HUES6 (cell line): ENCODE results near the gene BRF1.

Source experiments
- H3K27ac ChIP-seq: 2 replicates; pipeline ENCODE4 v1.7.0; 2013; ENCODE audit warnings: low read depth, mild to moderate bottlenecking, low read length, inconsistent platforms
- H3K27me3 ChIP-seq: 2 replicates; pipeline ENCODE4 v1.6.1; 2013; ENCODE audit warnings: low read length; ENCODE audit not compliant: control insufficient read depth, insufficient read depth
- H3K36me3 ChIP-seq: 2 replicates; pipeline ENCODE4 v1.6.1; 2013; ENCODE audit warnings: low read length; ENCODE audit not compliant: control insufficient read depth, insufficient read depth
- H3K4me1 ChIP-seq: 2 replicates; pipeline ENCODE4 v1.6.1; 2013; ENCODE audit warnings: low read length; ENCODE audit not compliant: control insufficient read depth, insufficient read depth
- H3K4me3 ChIP-seq: 2 replicates; pipeline ENCODE4 v1.5.1; 2013; ENCODE audit warnings: low read depth, low read length
- H3K9ac ChIP-seq: one replicate; pipeline ENCODE4 v1.6.1; 2013; ENCODE audit warnings: mild to moderate bottlenecking, low read length
- H3K9me3 ChIP-seq: 2 replicates; pipeline ENCODE4 v1.6.1; 2013; ENCODE audit warnings: low read depth, low read length; ENCODE audit not compliant: control insufficient read depth, insufficient read depth

BRF1 gene

DNA sequence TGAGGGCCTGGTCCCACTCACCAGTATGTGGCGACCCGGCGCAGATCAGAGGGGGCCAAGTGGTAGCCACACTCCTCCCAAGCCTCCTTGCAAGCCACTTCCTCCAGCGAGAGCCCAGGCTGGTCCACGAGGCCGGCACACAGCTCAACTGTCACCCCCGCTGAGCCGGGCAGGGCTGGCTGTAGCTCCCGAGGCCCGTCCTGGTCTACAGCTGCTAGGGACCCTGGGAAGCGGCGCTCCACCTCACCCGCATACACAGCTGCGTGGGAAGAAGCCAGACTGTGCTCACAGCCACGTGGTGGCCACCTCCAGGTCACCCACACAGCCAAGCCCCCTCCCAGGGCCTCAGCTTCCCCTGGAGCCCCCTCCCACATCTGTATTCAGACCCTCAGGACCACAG lies 124.3 kb downstream of the BRF1 start:
- H3K27me3 ChIP-seq = peaks cover 12% of the 10 kb centered on the region
- no peak overlapping the region for H3K4me3 ChIP-seq
- H3K9me3 ChIP-seq = no peaks in the 10 kb centered on the region
- H3K4me1 ChIP-seq = 0 out of 2 replicates have a peak, but pooled peaks cover 3% of the 10 kb centered on the region
- H3K9ac ChIP-seq = no peak overlapping the region
- H3K36me3 ChIP-seq = 0 out of 2 replicates have a peak, but pooled peaks cover 3% of the 10 kb centered on the region
- H3K27ac ChIP-seq = no peak overlapping the region

DNA sequence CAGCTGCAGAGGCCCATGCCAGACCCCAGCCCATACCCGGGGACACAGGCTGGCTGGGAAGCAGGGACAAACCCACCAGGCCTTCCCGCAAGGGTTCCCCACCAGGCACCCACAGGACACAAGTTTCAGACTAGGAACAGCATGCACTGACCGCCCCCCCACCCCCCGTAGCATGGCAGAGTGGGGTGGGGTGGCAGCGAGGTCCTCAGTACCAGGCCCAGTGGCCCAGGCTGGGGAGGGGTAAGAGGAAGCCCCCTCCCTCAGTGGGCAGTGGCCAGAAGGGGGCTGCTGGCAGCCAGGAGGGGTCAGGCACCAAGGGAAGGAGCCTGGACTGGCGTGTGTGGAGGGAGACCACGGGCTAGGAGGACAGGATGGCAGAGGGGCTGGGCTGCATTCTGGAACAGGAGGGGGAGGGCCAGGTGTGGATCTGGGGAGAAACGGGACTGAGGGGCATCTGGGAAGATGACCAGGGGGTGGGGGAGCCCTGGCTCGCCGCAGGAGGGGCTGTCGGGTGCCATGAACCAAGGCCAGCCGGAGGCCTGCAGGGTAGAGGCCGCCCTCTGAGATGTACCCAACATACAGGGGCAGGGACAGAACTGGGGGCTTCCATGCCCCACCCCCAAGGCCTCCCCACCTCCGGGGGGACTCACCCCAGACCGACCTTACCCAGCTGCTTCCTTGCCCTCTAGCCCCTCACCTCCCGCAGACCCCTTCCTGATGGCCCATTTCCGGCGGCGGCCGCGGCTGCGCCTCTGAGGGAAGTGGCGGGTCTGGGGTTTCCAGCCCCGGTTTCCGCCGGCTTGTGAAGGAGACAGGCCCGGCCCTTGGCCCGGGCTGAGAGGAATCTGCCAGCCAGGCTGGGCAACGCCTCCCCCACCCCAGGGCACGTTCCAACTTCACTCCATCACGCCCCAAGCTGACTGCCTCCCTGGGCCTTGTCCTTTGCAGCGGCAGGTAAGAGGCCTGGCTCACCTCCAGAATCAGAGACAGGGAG lies 126.6 kb downstream of the BRF1 start:
- Histone ChIP-seq H3K4me3 (no peak overlapping the region), H3K27ac (no peak overlapping the region), H3K9ac (no peak overlapping the region), H3K36me3 (0 out of 2 replicates have a peak, but pooled peaks cover 3% of the 10 kb centered on the region), H3K4me1 (peaks cover 19% of the 10 kb centered on the region), H3K9me3 (no peaks in the 10 kb centered on the region), H3K27me3 (peaks cover 8% of the 10 kb centered on the region)

DNA sequence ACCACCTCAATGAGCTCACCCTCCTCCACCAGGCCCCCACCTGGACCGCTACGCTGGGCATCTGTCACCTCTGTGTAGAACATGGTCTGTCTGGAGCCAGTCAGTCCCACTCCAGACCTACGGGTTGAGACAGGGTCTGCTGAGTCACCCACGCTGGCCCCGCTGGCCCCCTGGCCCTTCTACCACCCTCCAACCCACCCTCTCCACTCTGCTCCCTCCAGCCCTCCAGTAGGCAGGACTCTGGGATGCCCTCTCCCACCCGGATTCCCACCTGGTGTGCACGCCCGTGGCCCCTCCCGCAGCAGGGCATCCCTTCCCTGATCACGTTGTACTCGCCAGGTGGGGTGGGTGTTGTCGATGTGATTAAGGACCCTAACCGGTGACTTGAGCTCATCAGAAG lies 127.7 kb downstream of the BRF1 start:
- peaks cover 19% of the 10 kb centered on the region for H3K4me1 ChIP-seq
- H3K9me3 ChIP-seq = no peaks in the 10 kb centered on the region
- no peak overlapping the region for H3K9ac ChIP-seq
- no peak overlapping the region for H3K27ac ChIP-seq
- peaks cover 8% of the 10 kb centered on the region for H3K27me3 ChIP-seq
- H3K4me3 ChIP-seq = no peak overlapping the region
- 0 out of 2 replicates have a peak, but pooled peaks cover 3% of the 10 kb centered on the region for H3K36me3 ChIP-seq

DNA sequence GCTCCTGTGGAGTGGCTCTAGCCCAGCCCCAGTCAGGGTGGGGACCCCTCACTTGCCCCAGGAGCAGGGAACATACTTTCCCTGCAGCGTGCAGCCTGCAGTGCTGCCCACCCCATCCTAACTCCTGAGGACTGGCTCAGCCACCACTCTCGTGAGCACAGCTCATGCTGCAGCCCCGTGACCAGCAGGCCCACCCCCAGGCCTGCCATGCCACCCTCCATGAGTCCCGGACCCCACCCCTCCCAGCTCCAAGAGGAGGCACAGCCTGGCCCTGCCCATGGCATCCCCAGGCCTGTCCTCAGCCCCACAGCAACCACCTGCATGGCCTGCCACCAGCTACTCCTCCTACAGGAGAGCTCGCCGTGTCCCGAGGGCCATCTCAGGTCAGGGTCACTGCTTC lies 128.3 kb downstream of the BRF1 start:
- peaks cover 13% of the 10 kb centered on the region for H3K27me3 ChIP-seq
- H3K4me3 ChIP-seq = no peak overlapping the region
- H3K36me3 ChIP-seq = 0 out of 2 replicates have a peak, but pooled peaks cover 3% of the 10 kb centered on the region
- H3K4me1 ChIP-seq = peaks cover 19% of the 10 kb centered on the region
- no peaks in the 10 kb centered on the region for H3K9me3 ChIP-seq
- no peak overlapping the region for H3K27ac ChIP-seq
- H3K9ac ChIP-seq = no peak overlapping the region

DNA sequence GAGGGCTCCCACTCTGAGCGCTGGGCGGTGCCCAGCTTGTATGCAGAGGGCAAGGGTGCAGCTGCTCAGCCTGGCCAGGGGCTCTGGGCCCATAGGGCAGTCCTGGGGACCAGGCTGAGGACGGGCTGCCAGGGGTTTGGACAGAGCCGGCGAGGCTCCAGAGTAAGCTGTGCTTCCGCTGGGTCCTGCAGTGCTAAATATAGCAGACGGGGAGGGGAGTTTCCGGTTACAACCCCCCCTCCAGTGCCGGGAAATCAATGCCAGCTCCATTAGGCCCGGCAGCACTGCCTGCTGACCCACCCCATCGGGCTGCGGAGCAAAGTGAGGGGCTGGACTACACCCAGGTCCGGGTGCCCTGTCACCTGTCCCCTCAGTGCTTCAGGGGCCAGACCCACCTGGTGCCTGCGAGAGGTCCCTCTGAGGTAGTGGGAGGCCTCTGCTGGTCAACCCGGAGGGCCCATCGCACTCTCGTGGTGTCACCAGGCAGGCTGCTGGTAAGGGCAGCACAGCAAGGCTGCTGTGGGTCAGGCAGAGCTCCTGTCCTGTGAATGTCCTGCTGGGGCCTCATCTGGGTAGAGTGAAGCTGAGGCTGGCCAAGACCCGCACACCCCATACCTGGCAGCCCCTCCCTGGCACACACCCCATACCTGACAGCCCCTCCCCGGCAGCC lies 129.7 kb downstream of the BRF1 start:
- Histone ChIP-seq H3K36me3 (0 out of 2 replicates have a peak, but pooled peaks cover under 1% of the 10 kb centered on the region), H3K4me1 (peaks cover 19% of the 10 kb centered on the region), H3K27ac (no peak overlapping the region), H3K9me3 (no peaks in the 10 kb centered on the region), H3K9ac (no peak overlapping the region), H3K27me3 (peaks cover 25% of the 10 kb centered on the region), H3K4me3 (no peak overlapping the region)

DNA sequence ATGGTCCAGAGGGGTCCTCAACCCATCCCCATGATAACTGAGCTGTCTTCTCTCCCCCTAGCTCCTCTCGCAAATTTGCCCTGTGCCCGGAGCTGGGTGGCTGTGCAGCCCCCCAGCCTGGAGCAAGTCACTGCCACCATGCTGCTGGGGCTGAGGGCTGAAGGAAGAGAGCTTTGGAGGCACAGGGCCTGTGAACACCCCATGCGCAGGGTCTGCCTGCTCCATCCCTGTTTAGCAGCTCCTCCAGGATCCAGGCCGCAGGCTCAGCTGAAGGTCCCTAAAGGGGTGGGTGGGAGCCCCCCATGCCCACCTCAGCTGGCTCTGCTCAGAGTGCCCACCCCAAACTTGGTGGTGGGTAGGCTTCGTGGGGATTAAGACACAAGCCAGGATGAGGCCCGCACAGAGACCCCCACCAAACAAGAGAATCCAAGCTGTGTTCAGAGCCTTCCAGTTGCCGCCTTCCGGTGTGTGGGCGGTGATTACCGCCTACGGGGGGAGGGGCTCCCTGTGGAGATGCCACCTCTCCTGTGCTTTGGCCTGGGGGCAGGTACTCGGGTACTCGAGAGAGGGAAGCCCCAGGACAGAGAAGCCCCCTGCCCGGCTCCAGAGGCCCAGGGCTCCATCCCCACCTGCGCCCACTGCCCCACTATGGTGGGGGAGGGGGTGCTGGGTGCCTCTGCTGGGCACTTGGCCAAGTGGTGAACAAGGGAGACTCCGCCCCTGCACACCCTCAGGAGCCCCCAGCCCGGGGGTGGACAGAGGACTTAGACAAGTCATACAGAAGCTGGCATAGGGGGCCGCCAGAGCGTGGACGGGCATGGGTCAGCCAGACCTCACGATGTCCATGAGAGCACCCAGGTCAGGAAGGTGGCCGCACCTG lies 130.8 kb downstream of the BRF1 start:
- Histone ChIP-seq H3K36me3 (no peaks in the 10 kb centered on the region), H3K4me1 (peaks cover 29% of the 10 kb centered on the region), H3K27me3 (peaks cover 29% of the 10 kb centered on the region), H3K9me3 (no peaks in the 10 kb centered on the region), H3K9ac (no peak overlapping the region), H3K27ac (no peak overlapping the region), H3K4me3 (no peak overlapping the region)

DNA sequence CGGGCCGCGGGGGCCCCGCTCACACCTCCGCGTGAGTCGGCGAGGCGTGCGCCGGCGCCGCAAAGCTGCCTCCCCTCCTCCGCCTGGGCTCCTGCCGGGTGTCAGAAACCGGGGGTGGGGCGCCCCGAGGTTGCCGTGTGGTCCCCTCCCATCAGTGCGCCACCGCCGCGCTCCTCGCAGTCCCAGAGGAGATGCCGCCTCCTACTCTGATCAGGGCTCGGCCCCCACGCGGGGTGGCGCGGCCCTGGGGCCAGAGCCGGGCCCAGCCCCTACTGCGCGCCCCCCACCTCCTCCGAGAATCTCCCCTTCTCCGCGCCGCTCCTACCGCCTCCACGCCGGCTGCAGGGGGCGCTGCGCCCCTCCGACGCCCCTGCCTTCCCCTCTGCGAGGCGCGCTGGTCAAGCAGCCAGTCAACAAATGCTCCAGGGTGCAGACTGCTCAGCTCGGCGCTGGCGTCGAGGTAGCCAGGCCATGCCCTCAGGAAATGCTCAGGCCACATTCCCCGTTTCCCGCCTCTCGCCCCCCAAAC lies 131.8 kb downstream of the BRF1 start:
- Histone ChIP-seq H3K4me3 (peak overlapping the region; percentile 60), H3K9ac (no peak overlapping the region), H3K36me3 (no peaks in the 10 kb centered on the region), H3K4me1 (peaks cover 33% of the 10 kb centered on the region), H3K27ac (no peak overlapping the region), H3K27me3 (peaks cover 29% of the 10 kb centered on the region), H3K9me3 (no peaks in the 10 kb centered on the region)

DNA sequence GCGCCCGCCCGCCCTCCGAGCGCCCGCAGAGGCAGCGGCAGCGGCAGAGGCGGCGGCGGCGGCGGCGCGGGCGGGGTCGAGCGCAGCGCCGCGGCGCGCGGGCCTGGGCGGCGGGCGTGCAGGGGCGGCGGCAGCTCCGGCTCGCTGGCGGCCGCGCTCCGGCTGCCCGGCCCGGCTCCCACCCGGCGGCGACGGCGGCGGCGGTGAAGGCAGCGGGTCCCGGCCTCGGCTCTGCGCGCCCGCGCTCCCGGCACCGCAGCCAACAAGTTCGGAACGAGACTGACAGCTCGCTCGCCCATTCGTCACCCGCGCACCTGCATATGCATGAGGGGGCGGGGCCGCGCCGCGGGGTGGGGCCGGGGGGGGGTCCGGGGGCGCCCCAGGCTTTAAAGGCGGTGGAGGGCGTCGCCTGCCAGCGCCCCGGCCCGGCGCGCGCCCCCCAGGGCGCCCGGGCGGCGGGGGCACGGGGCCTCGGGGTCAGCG lies 132.3 kb downstream of the BRF1 start, which contains the start of gene JAG2:
Gene JAG2, minus strand, starts transcription at position 281 of the 483 bp plus-strand sequence. CDS start 356 bp downstream, outside the sequence.
- Histone ChIP-seq H3K27ac (no peak within 1 kb of the TSS), H3K4me3 (peak within 1 kb of the TSS; percentile 65), H3K4me1 (peaks cover 33% of the 10 kb centered on the region), H3K9me3 (no peaks in the 10 kb centered on the region), H3K36me3 (no peaks in the 10 kb centered on the region), H3K9ac (peak within 1 kb of the TSS; percentile 23), H3K27me3 (peaks cover 29% of the 10 kb centered on the region)

DNA sequence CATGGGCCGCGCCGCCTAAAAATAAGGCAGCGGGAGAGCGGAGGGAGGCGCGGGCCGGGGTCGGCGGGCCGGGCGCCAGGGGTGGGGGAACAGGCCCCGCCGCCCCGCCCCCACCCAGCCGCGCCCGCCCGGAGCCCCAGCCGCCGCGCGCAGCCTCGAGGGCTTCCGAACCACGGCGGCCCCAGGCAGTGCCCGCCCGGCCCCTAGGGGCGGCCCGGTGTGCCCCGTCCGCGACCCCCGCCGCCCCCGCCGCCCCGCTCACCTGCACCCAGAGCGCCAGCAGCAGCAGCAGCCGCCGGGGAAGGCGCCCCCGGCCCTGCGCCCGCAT lies 132.7 kb downstream of the BRF1 start:
- no peaks in the 10 kb centered on the region for H3K9me3 ChIP-seq
- no peak overlapping the region for H3K27ac ChIP-seq
- peak overlapping the region; percentile 23 for H3K9ac ChIP-seq
- H3K27me3 ChIP-seq = peaks cover 29% of the 10 kb centered on the region
- H3K4me1 ChIP-seq = peaks cover 36% of the 10 kb centered on the region
- no peaks in the 10 kb centered on the region for H3K36me3 ChIP-seq
- H3K4me3 ChIP-seq = peak overlapping the region; percentile 65
